ENCODE measurements around the gene COL19A1.
A peak's percentile ranks its signal among the peaks of the same experiment; 100 is the strongest.

The COL19A1 gene

DNA sequence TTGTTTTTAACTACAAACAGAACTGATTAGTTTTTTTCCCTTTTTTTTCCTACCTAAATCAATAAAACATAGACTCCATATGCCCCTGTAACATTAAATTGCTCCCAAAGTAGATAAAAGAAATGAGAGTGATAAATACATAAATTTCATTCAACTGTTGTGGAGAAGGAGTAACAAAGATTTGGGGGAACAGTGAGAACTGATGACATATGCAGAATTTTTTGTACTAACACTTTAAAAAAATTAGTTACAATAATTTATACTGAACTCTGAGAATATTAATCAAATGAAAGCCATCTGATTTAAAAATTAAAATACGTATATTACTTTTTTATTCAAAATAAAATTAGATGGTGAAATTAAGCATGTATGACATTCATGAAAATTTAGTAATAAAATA, 195.7 kb downstream of the COL19A1 start:
- DNase-seq = no peak

DNA sequence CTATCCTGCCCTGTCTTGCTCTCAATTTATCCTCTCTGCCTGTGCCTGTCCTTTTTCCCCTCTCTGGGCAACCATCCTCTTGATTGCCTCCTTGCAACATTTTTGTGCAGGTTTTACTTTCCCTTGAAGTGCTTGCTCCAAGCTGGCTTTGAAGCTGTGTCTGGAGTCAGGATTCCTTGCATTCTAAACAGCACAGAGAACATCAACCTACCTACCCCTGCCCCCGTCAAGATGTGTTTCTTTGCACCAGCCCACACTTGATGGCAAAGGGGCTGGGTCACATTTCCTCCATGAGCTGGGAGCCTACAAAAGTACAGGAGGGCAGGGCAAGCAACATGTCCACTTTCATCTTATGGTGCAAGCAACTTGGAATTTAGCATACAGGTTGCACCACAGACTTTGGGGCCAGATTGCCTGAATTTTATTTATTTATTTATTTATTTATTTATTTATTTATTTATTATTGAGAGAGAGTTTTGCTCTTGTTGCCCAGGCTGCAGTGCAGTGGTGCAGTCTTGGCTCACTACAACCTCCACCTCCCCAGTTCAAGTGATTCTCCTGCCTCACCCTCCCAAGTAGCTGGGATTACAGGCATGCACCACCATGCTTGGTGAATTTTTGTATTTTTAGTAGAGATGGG, 206.3 kb downstream of the COL19A1 start:
- DNase-seq = no peak

DNA sequence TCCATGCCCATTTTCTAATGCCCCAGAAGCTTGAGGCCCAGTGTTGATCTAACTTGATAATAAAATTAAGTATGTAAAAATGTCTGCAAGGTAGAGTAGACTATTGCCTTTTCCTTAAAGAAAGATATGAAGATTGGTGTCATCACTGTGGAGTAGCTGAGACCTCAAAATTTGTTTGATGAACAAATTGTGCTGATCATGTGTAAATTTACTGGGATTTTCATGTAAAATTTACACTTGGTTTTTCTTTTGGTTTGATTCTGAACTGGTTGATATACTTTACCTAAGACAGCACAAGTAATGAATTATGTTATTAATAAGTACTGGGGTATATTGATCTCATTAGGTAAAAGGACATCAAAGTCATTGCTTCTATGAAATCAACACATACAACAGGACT, 207.3 kb downstream of the COL19A1 start:
- DNase-seq = no peak

DNA sequence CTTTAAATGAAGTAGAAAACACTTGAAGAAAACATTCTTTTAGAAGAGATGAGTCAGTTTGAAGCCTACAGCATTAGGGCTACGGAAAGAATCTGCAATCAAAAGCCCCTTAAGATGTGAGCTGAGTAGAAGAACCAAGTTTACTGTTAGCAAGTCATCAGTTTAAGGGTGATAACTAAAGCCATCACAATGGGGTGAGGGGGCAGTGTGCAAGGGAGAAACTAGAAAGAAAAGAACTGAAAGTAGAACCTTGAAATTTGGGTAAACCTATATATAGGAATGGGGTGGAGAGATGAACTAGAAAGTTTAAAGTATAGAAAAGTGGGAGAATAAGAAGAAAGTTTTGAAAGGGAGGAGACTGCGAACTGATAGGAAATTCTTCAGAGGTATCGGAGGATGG, 212.9 kb downstream of the COL19A1 start:
- no peak for DNase-seq

DNA sequence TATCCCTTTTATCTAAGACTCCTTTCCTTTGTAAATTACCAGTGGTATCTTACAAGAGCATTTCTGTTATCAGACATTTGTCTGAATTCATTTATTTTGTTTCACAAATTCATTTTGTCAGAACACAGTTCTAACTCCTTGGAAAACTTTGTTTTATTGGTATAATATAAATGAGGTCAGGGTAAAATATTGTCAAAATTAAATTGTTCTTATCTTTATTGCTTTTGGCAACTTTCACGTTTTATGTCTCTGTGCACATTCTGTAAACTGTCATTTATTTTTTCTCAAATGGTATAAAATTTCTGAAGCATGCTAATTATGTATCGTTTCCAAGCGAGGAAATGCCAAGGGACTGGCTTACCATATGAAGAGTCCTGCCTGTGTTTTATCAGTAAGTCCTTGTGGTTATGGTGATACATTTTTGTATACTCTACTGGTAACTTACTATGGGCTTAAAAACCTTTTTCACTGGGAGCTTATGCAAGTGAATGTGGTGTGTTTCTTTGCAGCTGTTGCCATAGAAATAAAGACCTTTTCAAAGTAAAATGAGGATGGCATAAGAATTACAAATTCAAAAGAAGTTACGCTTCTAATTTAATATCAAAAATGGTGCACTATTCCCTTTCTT, 214.2 kb downstream of the COL19A1 start:
- DNase-seq = no peak

DNA sequence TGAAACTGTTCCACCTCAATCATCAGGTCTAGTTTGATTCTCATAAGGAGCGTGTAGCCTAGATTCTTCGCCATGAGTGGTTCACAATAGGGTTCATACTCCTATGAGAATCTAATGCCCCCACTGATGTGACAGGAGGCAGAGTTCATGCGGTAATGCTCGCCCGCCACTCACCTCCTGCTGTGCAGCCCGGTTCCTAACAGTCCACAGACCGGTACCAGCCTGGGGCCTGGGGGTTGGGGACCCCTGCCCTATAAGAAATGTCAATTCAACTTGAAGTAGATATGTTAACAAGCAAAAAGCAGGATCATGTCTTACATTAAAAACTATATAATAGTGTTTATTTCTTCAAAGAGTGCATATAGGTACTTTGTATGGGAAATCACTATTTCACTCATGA, 216.5 kb downstream of the COL19A1 start:
- DNase-seq = no peak

DNA sequence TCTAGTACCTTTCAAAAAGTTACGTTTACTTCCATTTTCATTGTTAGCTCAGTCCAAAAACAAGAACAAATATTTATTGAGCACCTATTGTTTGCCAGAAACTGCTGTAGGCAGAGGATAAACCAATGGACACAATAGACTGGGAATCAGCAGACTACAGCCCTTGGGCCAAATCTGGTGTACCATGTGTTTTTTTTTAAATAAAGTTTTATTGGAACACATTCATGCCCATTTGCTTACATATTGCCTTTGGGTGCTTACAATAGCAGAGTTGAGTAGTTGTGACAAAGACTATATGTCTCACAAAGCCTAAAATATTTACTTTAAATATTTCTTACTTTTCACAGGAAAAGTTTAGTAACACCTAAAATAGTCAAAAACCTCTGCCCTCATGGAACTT, 220.4 kb downstream of the COL19A1 start:
- DNase-seq = no peak

DNA sequence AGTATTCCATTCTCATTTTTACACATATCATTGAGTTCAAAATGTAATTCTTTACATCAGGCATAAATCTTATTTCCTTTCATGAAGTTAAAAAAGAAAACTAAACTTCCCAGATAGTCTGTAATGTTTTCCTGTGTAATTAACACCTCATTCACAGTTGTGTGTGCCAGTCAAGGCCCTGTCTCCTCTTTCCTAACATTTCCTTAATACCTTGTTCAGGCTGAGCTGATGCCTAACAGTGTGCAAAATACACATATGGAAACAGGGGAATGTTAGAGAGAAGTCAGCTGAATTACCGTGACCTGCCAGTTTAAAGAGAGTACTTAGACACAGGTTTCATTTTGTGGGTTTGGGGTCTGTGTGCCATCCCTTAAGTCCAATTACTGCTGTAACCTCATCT, 227.8 kb downstream of the COL19A1 start:
- no peak for DNase-seq

DNA sequence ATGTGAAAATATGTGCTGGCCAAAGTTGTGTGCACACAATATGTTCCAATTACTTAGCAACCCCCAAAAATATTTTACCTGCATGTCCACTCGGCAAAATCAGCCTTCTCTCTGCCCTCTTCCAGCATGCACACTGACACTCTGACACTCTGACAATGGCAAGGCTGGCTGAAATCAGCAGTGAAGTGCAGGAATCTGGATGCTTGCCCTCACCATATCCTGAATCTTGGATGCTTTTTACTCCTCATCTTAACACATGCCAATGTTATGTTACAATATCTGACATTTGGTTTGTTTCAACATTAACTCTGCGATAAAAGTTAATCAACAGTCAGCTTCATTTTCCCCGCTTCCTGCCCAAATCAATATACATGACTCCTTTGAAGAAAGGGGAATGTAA, 233.4 kb downstream of the COL19A1 start:
- DNase-seq = peak; percentile 31

DNA sequence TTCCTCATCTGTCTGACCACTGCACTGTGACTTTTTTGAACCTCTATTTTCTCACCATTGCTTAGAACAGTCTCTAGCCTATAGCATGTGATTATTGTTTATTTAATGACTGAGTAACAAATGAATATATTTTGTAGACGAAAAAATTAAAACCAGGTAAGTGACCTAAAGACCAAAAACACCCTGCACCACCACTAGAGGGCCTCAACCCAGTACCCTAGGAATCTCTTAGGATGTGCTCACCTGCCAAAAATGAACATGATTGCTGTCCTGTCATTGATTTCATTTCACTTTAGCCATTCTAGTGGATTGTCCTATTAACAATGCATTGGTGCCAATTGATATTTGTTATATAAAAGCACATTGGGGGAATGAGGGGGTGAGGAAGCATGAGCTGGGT, 237.4 kb downstream of the COL19A1 start:
- DNase-seq = no peak

DNA sequence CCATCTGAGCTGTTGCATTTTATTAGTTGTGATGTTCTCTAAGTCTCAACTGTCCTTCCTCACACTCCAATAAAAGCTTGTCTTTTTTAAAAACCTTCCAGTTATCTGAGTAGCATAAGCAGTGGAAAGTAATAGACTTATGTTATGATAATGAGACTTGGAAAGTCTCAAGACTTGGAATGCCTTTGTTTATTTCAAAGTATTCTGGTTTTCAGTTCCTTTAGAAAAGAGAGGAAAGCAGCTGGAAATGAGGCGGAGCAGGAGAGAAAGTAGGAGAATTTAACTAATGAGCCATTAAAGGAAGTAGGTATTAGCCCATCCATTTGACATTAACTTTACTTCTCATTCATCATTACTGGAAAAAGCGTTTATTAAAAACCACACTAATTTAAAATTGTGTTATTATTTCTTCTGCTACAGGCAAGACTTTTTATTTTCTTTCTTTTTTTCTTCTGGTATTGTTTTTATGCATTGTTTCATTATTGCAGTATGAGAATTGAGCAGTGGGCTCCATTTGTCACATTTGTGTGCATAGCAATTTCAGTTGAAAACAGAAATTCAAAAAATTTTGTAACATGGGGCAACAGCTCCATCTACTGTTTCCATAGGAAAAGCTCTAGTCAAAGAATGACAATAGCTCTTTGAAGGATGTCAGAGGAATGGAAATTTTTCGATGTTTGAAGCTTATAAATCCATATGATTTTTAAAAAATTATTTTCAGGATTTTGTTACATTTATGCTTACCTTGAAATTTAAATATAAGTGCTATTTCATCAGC, 241.7 kb downstream of the COL19A1 start:
- peak; percentile 28 for DNase-seq

DNA sequence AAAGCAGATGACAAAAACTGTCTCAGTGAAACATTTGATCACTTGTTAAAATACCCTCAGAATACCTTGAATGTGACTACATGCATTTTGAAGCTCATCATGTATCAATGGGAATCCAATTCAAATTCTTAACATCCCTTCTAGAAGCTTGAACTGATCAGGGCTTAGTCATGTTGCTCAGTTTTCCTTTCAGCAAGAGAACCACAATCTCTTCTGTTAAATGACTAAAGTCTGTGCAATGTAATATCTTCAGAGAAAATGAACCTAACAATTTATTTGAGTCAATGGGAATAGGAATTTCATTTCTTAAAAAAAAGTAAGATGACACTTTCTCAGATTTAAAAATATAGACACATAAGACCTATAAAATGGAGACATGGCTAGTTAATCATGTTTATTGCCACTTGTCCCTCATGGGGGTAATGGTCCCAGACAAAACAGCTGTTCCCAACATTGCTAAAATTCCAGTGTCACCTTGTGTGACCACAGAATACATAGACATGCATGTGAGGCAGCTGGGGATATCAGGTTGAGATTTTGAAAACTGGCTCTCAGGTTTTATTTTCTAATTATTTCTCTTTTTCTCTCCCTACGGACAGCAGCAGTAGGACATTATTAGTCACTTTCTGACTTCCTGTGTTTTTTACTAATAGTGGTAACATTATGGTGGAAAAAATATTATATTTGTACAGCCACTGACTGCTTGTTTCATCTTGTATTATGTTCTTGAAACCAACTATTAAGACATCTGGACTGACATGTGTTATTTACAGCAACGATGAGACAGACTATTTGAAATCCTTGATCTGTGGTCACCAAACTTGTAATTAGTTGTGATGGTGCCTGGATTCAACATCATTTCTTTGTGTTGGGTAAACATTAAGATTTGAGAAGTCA, 244.0 kb downstream of the COL19A1 start:
- no peak for DNase-seq

DNA sequence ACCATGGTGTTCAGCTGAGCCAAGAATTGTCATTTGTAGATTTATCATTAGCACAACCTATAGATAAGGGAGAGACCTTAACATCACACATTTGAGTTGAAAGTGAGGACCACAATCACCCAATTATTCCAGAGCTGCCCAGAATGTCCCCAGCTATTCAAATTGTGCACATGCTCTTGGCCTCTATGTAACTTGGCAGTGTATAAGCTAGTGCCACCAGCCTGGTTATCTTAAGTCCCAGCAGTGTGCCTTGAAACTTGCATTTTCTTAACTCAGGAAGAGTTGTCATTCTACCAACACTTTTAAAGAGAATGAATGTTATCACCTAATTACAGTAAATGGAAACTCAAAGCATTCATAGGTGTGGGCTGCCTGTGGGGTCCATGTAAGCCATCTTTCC, 245.4 kb downstream of the COL19A1 start:
- no peak for DNase-seq

DNA sequence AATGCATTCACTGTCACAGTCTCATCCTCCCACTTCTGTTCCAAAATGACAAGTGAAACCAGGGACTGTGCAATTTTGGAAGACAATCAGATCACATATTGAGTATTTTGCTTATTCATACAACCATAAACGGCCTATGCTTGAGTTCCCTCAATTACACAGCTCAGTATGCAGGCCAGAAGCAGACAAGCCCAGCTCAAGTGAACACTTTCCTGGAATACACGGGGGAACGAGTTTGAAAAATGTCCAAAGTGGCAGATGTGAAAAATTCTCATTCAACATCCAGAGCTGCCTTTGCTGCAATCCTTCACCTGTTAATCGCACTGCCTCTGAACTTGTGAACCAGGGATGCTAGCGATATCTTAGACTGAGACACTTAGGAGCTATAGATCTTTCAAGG, 246.4 kb downstream of the COL19A1 start:
- DNase-seq = peak; percentile 93

DNA sequence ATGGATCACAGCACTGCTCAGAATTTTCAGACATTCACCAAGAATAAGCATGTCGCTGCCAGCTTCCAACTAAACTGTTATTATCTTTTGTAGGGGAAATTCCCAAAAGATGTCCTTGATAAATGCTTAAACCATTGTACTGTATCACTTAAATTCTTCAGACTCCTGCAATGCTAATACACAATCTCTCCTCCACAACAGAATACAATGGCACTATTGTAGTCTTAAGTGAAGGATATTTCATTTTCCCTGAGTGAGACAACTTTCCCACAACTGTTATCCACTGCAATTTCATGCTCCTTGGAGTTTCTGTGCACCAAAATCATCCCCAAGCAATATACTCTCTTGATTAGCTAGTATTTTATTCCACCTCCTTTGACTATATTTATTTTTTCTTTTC, 246.8 kb downstream of the COL19A1 start:
- DNase-seq = no peak

DNA sequence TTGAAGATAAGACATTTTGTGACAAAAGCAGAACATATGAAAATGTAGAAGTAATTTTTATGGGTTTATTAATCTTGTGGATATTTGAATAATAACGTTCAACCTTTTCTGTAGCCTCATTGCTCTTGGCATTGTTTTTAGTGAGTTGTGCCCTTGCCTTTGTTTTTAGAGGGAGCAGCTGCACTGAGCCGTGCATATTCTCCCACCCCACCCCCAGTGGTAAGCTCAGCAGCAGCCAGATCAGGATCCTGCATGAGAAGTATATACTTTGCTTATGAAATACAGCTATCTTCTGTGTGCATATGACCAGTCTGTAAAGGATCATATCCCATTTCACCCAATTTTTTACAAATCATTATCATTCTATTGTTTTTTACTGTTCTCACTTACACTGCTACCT, 252.3 kb downstream of the COL19A1 start:
- no peak for DNase-seq

DNA sequence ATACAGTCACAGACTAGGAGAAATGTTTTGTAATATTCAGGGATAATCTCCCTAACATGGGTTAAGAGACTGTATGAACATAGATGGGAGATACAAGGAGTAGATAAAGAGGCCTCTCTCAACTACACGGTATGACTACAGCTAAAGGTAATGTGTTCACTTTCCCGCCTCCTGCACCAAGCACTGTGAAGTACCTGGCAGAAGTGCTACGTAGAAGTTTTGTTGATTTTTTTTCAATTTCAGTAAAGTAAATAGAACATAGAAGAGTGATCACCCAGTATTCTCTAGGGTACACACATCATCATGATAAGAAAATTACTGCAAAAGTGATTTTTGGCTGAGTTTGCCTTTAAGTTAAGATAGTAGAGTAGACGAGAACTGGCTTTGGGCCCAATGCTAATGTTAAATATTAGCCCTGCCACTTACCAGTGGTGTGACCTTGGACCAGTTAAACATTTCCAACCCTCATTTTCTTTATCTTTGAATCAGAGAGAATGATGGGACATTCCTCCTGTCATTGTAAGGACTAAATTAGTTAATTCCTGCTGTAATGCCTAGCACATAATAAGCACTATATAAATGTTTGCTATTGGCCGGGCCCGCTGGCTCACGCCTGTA, 253.0 kb downstream of the COL19A1 start:
- no peak for DNase-seq

DNA sequence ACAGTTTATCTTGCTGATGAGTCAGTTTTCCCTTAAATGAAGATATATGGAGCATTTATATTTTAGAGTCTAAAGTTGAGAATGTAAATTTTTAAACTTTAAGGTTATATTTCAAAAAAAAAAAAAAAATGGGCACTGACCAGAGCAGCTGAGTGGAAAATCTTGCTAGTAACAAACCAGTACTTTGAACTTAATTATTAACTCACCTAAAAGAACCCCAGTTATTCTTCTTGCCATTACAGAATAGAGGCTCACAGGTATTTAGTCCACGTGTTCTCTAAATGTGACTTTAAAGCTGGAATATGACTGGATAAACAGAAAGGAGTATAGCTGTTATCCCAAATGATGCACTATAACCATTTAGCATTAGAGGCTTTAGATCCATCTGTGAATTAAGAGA, 258.1 kb downstream of the COL19A1 start:
- DNase-seq = no peak

DNA sequence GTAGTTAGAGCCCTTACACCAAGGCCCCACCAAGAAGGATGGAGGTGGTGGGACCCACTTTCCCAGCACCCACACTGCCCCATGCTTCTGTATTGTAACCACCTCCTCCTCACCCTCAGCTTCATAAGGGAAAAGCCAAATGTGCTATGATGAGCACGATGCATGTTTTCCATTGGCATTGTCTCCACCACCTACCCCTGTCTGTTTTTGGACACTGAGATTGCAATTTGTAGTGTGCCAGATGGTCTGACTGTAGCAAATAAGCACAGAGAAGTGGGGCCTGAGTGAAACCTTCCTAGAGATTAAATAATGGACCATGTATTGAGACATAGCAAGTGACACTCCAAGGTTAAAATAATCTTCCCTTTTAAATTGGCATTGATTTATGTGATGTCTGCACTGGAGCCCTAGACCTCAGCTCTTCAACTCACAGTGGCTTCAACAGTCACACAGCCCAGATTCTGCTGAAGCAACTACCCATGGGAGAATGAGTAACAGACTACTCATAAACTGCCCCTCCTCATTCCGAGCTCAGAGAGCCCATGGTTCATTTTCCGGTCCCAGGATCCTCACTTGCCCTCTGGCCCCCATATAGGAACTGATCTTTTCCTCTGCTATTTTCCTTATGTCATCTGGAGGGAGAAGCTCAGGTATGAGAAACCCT, 258.7 kb downstream of the COL19A1 start:
- peak; percentile 18 for DNase-seq

DNA sequence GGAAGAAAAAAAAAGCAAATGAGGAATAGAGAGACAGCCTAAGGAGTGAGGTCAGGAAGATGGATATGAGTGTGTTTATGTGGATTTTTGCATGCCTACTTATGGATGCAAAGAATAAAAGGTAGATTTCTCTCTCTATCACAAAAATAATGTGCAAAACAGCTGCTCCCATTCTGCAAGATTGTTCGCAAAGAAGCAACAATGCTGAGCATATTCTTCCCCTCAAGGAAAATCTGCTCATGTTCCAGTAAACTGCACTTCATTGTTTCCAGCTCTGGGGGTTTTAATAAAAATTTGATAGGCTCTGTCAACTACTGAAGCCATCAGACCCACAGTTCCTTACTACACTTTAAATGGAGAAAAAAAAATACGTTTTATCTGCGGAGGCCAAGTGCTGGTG, 259.2 kb downstream of the COL19A1 start:
- DNase-seq = no peak

DNA sequence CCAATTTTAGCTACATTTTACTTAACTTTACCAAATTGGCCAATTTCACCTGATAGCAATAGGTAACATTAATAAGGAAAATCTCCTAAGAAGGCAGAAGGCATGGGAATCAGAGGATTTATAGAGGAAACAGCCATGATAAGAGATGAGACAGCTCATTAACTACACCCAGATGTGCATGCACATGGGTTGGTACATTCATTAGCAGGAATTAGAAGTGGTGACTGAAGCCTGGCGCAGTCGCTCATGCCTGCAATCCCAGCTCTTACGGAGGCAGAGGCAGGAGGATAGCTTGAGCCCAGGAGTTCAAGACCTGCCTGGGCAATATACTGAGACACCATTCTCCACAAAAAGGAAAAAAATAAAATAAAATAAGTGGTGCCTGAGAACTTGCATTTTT, 263.0 kb downstream of the COL19A1 start:
- DNase-seq = no peak

DNA sequence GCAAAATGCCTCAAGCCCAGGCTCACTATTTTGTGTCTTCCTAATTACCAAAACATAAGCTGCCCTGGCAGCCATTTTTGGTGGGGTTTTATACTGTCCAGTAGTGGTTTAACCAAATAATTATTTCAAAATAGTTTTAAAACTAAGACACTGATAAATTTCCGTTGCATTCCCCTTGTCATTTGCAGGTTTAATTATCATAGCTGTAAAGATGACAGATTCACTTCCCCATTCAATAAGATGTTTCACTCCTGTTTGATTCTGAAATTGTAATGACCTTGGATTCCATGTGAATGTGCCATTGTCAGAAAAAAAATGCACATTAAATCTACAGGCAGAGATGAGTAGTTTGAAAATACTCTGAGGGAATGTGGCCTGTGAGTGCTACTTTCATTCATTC, 264.5 kb downstream of the COL19A1 start:
- DNase-seq = no peak

Measured in NCI-H446 treated with DMSO at 0.1 percent for 48 hours (cell line).